LoVo (cell line): ENCODE data around the gene MICB.
"Not testable (repeated sequence)": the region's sequence is repeated elsewhere in the genome, so short reads cannot be mapped to it uniquely, and the experiment has no call there.

Source experiments
- DNase-seq: peaks from one replicate; pipeline ENCODE4 v3.0.0-alpha.2; 2016; ENCODE audit warnings: low spot score

MICB gene

DNA sequence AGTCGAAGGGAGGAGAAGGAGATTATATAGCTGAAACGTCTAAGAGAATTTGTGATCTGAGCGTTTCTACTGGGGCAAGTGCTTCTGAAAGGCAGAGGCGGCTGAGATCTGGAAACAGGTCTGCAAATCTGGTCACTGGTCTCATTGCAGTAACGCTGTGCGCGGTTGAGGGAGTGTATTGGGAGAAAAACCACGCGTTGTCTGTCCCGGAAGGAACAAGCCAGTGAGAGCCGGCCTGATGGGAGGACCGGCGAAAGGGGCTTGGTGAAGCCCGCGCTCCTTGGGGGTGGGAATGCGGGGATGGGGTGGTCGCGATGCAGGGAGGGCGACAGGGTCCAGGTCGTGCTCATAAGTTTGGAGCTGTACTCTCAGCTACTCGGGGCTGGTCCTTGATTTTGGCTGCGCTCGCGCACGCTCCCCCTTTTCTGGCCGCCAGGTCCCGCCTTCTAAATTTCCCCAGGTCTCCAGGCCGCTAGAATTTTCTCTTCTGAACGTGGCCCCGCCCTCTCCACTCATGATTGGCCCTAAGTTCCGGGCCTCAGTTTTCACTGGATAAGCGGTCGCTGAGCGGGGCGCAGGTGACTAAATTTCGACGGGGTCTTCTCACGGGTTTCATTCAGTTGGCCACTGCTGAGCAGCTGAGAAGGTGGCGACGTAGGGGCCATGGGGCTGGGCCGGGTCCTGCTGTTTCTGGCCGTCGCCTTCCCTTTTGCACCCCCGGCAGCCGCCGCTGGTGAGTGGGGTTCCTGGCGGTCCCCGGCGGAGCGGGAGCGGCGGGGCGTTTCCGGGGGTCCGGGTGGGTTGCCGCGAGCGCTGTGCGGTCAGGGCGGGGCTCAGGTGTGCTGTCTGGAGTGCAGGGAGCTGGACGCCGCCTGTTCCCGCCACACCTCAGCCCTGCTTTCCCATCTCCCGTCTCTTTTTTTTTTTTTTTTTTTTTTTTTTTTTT is at the start of gene MICB:
Gene MICB (plus strand): TSS at position 615 of the 946 bp plus-strand sequence. CDS start 49 bp downstream, at position 664.
- DNase-seq = peak; percentile 88

GRCh38 chr6:31450751-31451150 is 47.2 kb upstream of the MICB start:
- DNase-seq = no peak

DNA sequence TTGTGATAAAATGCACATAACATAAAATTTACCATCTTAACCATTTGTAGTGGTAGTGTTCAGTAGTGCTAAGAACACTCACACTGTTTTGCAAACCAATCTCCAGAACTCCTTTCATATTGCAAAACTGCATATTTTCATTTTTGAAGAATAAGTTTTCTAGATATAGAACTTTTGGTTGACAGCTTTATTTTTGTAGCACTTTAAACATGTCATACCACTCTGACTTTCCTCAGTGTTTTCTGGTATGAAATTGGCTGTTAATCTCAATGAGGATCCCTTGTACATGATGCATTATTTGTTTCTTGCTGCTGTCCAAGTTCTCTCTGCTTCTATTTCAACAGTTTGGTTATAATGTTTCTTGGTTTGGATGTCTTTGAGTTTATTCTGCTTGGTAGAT is 45.1 kb upstream of the MICB start:
- DNase-seq = no peak

DNA sequence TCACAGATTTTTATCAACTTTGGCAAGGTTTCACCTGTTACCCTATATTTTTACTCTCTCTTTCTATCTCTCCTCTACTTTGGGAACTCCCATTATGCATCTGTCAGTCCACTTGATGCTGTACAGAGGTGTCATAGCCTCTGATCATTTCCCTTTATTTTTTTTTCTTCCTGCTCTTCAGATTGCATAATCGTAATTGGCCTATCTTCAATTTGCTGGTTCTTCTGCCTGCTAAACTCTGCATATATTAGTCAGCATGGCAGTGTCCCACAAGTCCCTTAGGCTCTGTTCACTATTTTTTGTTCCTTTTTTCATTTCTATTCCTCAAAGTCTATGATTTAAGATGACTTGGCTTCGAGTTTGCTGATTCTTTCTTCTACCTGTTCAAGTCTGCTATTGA is 44.7 kb upstream of the MICB start:
- no peak for DNase-seq

DNA sequence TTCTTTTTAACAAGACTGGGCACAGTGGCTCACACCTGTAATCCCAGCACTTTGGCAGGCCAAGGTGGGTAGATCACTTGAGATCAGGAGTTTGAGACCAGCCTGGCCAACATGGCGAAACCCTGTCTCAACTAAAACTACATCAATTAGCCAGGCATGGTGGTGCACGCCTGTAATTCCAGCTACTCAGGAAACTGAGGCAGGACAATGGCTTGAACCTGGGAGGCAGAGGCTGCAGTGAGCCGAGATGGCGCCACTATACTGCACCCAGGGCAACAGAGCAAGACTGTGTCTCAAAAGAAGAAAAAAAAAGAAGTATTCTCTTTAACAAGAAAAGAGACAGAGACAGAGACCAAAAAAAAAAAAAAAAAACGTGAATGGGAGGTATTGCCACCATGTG is 38.1 kb upstream of the MICB start:
- DNase-seq = not testable (repeated sequence)

DNA sequence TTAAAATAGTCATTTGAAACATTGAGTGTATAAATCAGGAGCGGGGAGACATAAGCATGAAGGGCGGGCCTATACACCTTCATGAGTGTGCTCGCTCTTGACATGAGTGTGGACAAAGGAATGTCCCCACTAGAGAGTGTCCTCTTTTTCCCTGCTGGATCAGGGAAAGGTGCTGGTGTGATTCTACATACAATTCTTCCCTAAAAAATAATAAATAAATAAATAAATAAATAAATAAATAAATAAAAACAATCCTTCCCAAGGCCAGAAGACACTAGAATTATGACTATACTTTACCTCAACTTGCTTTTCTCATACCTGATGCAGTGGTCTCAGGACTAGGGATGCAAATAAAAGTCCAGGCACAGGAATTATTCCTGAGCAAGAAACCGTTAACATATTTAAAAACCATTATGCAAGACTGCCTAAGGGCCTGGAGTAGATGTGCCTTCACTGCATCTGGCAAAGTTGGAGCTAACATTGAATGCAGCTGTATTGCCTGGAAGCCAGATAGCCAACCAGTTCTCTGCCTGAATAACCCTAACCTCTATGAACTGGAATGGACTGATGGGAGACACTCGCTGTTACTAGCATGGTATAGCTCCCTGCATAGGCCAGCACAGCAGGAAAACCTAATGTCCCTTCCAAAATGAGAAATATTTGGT is 37.5 kb upstream of the MICB start:
- no peak for DNase-seq

DNA sequence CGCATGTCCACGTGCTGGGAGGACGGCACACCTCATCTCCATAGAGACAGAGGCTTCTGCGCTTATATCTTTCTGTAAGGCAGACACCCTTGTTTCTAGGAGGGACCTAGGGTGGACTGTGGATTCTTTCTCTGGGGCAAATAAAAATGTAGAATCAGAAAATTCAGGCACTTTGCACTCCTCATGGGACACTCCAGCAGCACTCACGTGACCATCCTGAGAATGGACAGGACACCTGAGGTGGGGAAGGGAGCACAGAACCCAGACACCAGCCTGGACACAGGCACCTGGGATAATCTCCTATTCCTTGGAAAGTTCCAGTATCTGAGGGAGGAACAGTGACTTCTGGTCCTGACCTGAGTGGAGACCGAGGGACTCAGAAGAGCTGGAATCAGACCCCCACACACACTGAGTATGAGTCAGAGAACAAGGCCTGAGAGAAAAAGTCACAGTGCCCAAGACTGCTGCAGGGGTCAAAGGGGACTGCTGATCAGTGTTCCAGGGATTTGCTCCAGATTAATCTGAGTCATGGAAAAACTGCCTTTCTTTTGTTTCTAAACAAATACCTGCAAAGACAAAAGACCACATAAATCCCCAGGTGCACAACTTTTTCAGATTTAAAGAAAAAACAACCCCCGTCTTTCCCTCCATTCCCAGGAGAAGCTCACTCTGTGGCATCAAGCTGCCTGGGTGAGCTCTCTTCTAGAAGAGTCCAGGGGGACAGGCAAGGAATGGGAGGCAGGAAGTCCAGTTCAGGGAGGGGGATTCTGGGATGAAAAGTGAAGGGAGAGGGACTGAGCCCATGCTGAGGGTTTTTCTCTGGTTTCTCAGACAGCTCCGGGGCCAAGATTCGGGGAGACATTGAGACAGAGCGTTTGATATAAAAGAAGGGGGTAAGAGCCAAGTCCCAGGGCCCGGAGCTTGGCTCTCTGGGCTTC is 35.6 kb upstream of the MICB start:
- DNase-seq = no peak

DNA sequence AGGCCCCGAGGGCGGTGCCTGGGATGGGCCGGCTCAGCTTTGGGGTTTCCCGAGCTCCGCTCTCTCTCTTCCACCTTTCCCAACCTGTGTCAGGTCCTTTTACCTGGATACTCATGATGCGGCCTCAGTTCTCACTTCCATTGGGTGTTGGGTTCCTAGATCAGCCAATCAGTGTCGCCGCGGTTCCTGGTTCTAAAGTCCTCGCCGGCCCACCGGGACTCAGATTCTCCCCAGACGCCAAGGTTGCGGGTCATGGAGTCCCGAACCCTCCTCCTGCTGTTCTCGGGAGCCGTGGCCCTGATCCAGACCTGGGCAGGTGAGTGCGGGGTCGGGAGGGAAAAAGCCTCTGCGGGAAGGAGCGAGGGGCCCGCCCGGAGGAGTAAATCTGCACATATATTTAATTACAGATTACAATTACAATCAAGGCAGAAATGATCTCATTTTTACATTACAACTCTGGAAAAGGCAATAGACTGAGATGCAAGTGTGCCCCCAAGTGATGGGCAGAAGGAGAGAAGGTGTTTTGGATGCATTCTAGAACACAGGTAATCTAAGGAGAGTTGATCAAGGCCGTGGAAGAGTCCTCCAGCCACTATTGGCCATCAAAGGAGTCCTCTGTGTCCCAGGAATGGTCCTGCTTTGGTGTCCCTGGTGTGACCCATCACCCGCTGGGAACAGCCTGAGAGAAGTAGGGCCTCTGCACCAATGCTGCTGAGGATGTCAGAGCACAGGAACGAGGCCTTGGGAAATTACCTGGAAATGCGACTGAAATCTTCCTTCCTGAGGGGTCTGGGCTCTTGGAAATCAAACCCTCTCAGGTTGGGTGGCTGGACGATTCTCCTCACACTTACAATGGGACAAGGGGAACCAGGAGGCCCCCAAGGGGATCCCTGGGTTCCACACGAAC is 34.7 kb upstream of the MICB start:
- peak; percentile 87 for DNase-seq

DNA sequence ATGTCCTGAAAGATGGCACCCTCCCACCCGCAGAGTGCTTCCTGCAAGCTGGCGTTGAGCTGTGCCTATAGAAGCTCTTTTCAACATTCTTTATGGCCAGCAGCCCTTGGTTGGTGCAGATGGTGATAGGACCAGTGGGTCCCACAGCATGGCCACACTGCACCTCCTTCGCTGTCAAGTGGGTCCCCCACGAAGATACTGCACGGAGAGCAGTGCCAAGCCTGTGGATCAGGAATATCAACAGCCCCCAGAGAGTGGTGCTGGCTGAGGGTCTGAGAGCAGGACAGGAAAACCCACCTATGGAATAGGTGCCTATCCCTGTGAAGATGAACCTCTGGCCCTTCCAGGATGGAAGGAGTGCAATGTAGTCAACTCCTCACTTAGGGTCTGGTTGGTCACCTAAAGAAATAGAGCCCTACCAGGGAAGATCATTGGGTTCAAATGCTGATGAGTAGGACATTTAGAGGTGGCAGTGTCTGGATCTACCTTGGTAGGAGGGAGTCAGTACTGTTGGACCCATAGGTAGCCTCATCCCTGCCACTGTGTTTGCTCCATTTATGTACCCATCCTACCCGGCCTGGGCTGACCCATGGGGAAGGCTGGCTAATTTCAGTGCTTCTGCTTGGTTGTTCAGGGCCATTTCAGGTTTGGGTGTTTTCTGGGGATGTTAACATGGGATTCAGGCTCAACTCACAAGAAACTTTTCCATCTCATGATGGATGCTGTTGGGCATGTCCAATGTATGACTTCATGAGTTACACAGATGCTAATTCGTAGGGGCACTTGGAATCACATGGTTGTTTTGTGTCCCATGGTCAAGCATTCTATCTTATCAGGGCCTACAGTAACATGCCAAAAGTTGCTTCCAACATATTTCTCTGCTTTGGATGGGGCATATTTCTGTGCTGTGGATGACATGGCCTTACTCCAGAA is 33.4 kb upstream of the MICB start:
- no peak for DNase-seq

DNA sequence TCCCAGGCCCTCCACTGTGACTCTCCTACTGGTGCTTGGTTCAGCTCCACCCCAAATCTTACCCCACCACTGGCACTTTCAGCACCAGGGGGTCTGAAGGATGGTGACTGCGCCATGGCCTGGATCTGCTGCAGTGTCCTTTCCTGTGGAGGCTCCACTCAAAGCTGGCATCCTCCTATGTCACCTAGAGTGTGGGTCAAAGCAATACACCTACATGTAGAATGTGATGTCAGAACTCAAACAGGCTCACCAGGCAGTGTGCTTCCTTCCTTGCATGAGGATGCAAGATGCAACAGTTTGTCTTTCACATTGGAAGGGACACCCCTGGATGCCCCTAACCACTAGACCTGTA is 32.8 kb upstream of the MICB start:
- DNase-seq = no peak

GRCh38 chr6:31465718-31466117 is 32.2 kb upstream of the MICB start:
- DNase-seq = no peak

GRCh38 chr6:31466466-31466865 is 31.5 kb upstream of the MICB start:
- no peak for DNase-seq

DNA sequence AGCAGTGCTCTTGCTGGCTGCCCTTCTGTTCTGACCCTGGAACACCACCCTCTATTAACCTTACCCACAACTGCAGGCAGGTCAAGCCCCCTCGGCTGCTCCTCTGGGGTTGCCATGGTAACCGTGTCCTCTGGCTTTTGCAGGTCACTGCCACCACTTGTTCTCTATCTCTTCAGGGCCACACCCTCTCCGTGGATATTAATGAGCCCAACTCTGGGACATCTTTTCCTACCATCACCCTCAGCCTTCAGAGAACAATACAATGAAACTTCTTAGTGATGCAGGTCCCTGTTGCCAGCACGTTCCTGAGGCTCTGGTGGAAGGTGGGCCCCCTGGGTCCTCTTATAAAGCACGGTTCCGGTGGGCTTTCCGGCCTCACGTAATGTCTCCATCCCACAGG is 30.8 kb upstream of the MICB start:
- no peak for DNase-seq

DNA sequence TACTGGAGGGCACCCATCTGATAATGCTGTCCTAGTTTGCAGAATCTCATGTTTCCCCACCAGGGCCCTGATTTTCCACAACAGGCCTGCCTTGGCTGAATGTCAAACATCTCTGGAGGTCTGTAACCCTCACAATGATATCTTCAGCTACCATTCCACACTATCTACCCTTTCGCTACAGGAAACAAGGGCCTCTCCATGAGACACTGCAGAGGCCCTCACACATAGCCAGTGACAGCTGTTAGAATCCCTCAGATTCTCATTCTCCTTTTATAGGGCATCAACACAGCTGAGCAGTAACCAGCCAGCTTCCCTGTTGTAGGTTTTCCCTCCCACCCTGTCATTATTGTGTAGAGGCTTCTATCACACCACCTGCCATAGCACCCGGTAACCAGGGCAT is 29.6 kb upstream of the MICB start:
- DNase-seq = no peak

- no peak for DNase-seq
These were observed 27.1 kb upstream of the MICB start for GRCh38 chr6:31470801-31471200.

GRCh38 chr6:31471711-31472110 is 26.2 kb upstream of the MICB start:
- DNase-seq = no peak

GRCh38 chr6:31472259-31472658 is 25.7 kb upstream of the MICB start:
- no peak for DNase-seq

GRCh38 chr6:31473244-31473643 is 24.7 kb upstream of the MICB start:
- DNase-seq = no peak

DNA sequence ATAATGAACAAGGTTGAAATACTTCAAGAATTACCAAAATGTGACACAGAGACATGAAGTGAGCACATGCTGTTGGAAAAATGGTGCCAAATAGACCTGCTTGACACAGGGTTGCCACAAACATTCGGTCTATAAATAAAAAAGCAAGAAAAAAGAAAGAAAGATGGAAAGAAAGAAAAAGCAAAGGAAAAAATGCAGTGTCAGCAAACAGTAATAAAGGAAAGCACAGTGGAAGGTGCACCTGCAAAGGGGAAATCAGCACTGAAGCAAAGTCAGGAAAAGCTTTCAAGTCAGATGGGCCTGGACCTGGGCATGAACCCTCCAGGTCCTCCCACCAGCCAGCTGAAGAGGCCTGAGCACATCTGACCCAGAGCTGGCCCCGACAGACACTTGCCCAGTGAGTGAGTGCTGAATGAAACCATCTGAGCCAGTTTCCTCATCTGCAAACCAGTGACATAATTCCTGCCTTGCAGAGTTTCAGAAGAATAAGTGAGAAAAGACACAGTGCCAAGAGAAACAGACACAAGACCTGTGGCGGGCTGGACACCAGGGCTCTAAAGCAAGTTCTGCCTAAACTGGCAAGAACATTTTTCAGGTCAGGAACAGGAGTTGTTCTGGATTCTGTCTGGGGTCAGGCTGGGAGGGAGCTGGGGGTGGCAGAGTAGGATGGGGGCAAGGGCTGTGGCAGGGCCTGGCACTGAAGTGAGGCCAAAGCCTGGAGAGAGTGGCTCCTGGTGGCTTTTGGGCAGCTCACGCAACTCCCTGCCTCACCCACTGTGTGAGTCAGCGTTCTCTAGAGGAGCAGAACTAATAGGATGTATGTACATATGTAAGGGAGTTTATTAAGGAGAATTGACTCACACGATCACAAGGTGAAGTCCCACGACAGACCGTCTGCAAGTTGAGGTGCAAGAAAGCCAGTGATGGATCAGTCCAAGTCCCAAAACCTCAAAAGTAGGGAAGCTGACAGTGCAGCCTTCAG is 23.9 kb upstream of the MICB start:
- DNase-seq = no peak
